Measurements from ENCODE around the gene FBXO36.

- TF ChIP-seq CTCF (optimal IDR thresholded peaks at IDR 0.05 in 1 of 3, IDR thresholded peaks at IDR 0.05 in 1 of 3, conservative IDR thresholded peaks at IDR 0.05 in 1 of 3; ENCODE audit: extremely low read depth in 1 of 3, insufficient read depth in 2 of 3, low read length in 3 of 3), result peak; percentile 68 to 83 (median 74)
- no peak for TF ChIP-seq EZH2 (IDR thresholded peaks at IDR 0.05; ENCODE audit: low read length)
Measured at GRCh38 chr2:230007931-230008707, 85.8 kb downstream of the FBXO36 start.

Measured in keratinocyte (primary cell).